ENCODE data around the gene PGGHG. TPM values are rescaled to one million over a fixed set of nuclear protein-coding genes. Genes with fewer than 3 reads are reported as not detected.
A peak's percentile ranks its signal among the peaks of the same experiment; 100 is the strongest.
"Not testable (repeated sequence)": the region's sequence is repeated elsewhere in the genome, so short reads cannot be mapped to it uniquely, and the experiment has no call there.

PGGHG gene
- total RNA-seq, 1 donor from 2014 or later, result 7.2 TPM

- ATAC-seq (no peak), DNase-seq (no peak)
- intact Hi-C loops (cut with micrococcal nuclease), result no loop called here
Observed at GRCh38 chr11:283405-284104, 5.4 kb upstream of the PGGHG start.

- ATAC-seq (no peak), DNase-seq (no peak)
- intact Hi-C loops (cut with micrococcal nuclease), result no loop called here
Observed at GRCh38 chr11:284105-285020, 4.6 kb upstream of the PGGHG start.

- intact Hi-C loops (cut with micrococcal nuclease), result no loop called here
- ATAC-seq (no peak), DNase-seq (no peak)
Observed at GRCh38 chr11:285021-285893, 3.7 kb upstream of the PGGHG start.

- intact Hi-C loops (cut with micrococcal nuclease), result no loop called here
- DNase-seq (no peak), ATAC-seq (no peak)
Observed at GRCh38 chr11:285894-286220, 3.1 kb upstream of the PGGHG start.

- ATAC-seq; DNase-seq; intact Hi-C loops (cut with micrococcal nuclease): not testable (repeated sequence)
Observed at GRCh38 chr11:286977-287820, 1.7 kb upstream of the PGGHG start.

GRCh38 chr11:287821-288477, 977 bp upstream of the PGGHG start:
- no peak for DNase-seq
- ATAC-seq, result no peak
- intact Hi-C loops (cut with micrococcal nuclease), result no loop called here

GRCh38 chr11:289398-289711, 429 bp downstream of the PGGHG start:
- ATAC-seq, result peak; percentile 3
- intact Hi-C loops (cut with micrococcal nuclease), result no loop called here
- DNase-seq, result no peak

GRCh38 chr11:289712-290620, 1.0 kb downstream of the PGGHG start:
- no peak for ATAC-seq
- DNase-seq, result peak; percentile 31
- intact Hi-C loops (cut with micrococcal nuclease), result no loop called here

- peak; percentile 17 for DNase-seq
- intact Hi-C loops (cut with micrococcal nuclease), result no loop called here
- no peak for ATAC-seq
Observed at GRCh38 chr11:290621-291231, 1.8 kb downstream of the PGGHG start.

- DNase-seq (peak; percentile 29), ATAC-seq (no peak)
- intact Hi-C loops (cut with micrococcal nuclease), result no loop called here
Observed at GRCh38 chr11:291281-292210, 2.6 kb downstream of the PGGHG start.

- peak; percentile 29 for DNase-seq
- intact Hi-C loops (cut with micrococcal nuclease), result no loop called here
- ATAC-seq, result no peak
Observed at GRCh38 chr11:292211-293121, 3.5 kb downstream of the PGGHG start.

GRCh38 chr11:293271-293851, 4.4 kb downstream of the PGGHG start:
- no peak for ATAC-seq
- intact Hi-C loops (cut with micrococcal nuclease), result no loop called here
- peak; percentile 29 for DNase-seq

- no peak for ATAC-seq
- intact Hi-C loops (cut with micrococcal nuclease), result no loop called here
- peak; percentile 26 for DNase-seq
Observed at GRCh38 chr11:293852-294661, 5.1 kb downstream of the PGGHG start.

- intact Hi-C loops (cut with micrococcal nuclease), result no loop called here
Observed at GRCh38 chr11:294780-295179, 5.9 kb downstream of the PGGHG start.

More at GRCh38 chr11:294780-295179, 5.9 kb downstream of the PGGHG start:
- DNase-seq (peak; percentile 28), ATAC-seq (no peak)
